Activated T-helper 1 cell treated with anti-CD3 and anti-CD28 coated beads, Interleukin-12 subunit alpha, Interleukin-12 subunit beta, Interleukin-2, Interleukin-4 antibody, amounts not matched to agents 30 ng/mL and 10 ng/mL and 1 ng/mL, durations not matched to agents 14 hours and 24 hours and 36 hours (primary cell): ENCODE results near the gene THSD7A. TPM values are rescaled to one million over a fixed set of nuclear protein-coding genes. Genes with fewer than 3 reads are reported as not detected.

Experiments
- DNase-seq: peaks from one replicate; pipeline ENCODE4 v3.0.0; 2021; ENCODE audit warnings: low spot score
- H3K27ac Mint-ChIP-seq: one replicate; pipeline ENCODE4 v1.8.0; 2021; ENCODE audit warnings: mild to moderate bottlenecking, mixed read lengths
- H3K27me3 Mint-ChIP-seq: one replicate; pipeline ENCODE4 v1.8.0; 2022; ENCODE audit warnings: mild to moderate bottlenecking, moderate library complexity, mixed read lengths; ENCODE audit not compliant: insufficient read depth
- H3K36me3 Mint-ChIP-seq: one replicate; pipeline ENCODE4 v1.8.0; 2021; ENCODE audit warnings: low read depth, mixed read lengths
- H3K4me1 Mint-ChIP-seq: one replicate; pipeline ENCODE4 v1.8.0; 2021; ENCODE audit warnings: low read depth, mixed read lengths
- H3K4me3 Mint-ChIP-seq: one replicate; pipeline ENCODE4 v1.8.0; 2021; ENCODE audit warnings: mild to moderate bottlenecking, moderate library complexity, mixed read lengths
- H3K9me3 Mint-ChIP-seq: one replicate; pipeline ENCODE4 v1.8.0; 2021; ENCODE audit warnings: mixed read lengths
- intact Hi-C: fragments of 100-400 bp; cut with micrococcal nuclease; formaldehyde crosslinking; loops from one replicate; pipeline ENCODE4 v1.15.1; 2024
- total RNA-seq: library from RNA; stranded (reverse); gene quantifications from 2 replicates; pipeline ENCODE4 v1.2.3, GENCODE V29; 2022

THSD7A gene
- total RNA-seq, 1 donor from 2014 or later: not detected

GRCh38 chr7:11835260-11835659 lies 3.3 kb upstream of the THSD7A start:
- intact Hi-C loops: loop anchor here (10.0 kb wide), 1 partner anchor 490 kb away; no protein-coding TSS in a partner anchor
- DNase-seq: no peak
- H3K36me3 Mint-ChIP-seq: no peaks in the 10 kb centered on the region
- no peak overlapping the region for H3K27ac Mint-ChIP-seq
- H3K4me3 Mint-ChIP-seq: no peak overlapping the region
- H3K9me3 Mint-ChIP-seq: no peaks in the 10 kb centered on the region
- H3K27me3 Mint-ChIP-seq: peaks cover 20% of the 10 kb centered on the region
- H3K4me1 Mint-ChIP-seq: peaks cover 8% of the 10 kb centered on the region

DNA sequence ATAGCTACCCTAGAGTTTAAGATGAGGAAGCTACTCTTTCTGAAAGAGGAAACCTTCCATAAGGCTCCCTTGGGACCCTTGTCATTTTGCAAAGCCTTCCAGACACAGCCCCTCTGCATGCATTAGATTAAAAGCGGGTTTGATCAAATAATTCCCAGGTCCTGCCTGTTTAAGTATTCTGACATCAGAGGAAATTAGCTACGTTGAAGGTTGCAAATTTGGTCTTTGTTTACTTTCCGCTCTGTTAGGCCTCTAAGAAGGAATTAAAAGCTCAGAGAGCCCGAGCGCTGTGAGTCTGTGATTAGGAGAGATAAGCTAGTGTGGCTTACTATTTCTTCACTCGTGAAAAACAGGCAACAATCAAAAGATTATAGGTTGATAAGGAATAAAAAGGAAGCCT lies 1.4 kb upstream of the THSD7A start:
- H3K36me3 Mint-ChIP-seq: no peaks in the 10 kb centered on the region
- H3K9me3 Mint-ChIP-seq: no peaks in the 10 kb centered on the region
- peaks cover 27% of the 10 kb centered on the region for H3K27me3 Mint-ChIP-seq
- H3K4me1 Mint-ChIP-seq: peaks cover 8% of the 10 kb centered on the region
- intact Hi-C loops: loop anchor here (10.0 kb wide), 1 partner anchor 491 kb away; no protein-coding TSS in a partner anchor
- no peak overlapping the region for H3K27ac Mint-ChIP-seq
- no peak overlapping the region for H3K4me3 Mint-ChIP-seq
- DNase-seq: no peak

DNA sequence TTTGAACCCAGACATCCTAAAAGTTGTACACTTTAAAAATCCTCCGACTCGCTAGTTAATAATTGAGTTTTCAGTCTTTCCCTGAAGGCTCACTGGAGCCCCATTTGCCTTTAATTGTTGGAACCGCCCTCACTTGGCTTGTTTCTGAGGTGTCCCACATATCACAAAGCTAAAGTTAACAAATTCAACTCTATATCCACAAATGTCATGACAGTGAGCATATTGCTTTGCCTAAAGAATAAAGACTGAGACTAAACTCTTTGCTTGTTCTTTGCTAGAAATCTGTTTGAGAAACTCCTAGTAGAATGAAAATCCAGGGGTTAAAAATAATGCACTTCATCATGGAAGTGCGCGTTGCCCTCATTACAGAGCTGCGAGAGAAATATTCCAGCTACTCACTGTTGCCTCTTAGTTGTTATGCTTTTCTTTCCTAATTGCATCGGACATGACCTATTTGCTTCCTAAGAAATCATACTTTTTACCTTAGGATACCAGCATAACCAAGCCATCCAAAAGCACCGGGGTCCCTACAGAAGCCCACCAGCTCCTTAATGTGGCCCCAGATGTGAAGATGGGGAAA lies 752 bp downstream of the THSD7A start:
- Mint-ChIP-seq H3K27me3 (peaks cover 27% of the 10 kb centered on the region), H3K4me3 (no peak overlapping the region), H3K9me3 (no peaks in the 10 kb centered on the region), H3K4me1 (peaks cover 8% of the 10 kb centered on the region), H3K36me3 (no peaks in the 10 kb centered on the region), H3K27ac (no peak overlapping the region)
- intact Hi-C loops: loop anchor here (10.0 kb wide), 1 partner anchor 494 kb away; no protein-coding TSS in a partner anchor
- DNase-seq: no peak

DNA sequence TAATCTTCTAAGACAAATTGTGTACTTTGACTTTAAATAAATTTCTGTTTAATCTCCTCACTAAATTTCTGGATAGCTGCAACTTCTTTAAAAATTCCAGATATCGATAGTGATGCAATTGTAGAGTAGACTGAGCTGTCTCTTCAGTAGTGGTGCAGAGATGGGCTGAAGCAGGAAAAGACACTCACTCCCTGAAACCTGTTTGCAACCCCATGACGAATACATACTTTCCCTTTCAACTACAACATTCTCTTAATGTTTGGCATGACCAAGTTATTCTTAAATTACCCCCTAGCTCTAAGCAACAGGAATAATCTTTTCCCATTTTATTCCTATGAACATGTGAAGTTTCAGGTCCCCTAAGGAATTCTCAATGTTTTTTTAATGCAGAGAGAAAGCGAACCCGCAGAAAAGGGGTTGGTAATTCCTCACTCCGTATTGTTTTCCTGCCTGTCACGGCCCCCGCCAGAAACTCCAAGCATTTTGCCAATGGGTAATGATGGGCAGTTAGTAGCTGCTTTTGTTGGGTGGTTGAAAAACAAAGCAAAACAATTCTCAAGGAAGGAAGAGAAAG lies 1.3 kb downstream of the THSD7A start:
- Mint-ChIP-seq H3K27me3 (peaks cover 27% of the 10 kb centered on the region), H3K9me3 (no peaks in the 10 kb centered on the region), H3K36me3 (no peaks in the 10 kb centered on the region), H3K27ac (no peak overlapping the region), H3K4me1 (peaks cover 8% of the 10 kb centered on the region), H3K4me3 (no peak overlapping the region)
- intact Hi-C loops: loop anchor here (10.0 kb wide), 1 partner anchor 494 kb away; no protein-coding TSS in a partner anchor
- no peak for DNase-seq

DNA sequence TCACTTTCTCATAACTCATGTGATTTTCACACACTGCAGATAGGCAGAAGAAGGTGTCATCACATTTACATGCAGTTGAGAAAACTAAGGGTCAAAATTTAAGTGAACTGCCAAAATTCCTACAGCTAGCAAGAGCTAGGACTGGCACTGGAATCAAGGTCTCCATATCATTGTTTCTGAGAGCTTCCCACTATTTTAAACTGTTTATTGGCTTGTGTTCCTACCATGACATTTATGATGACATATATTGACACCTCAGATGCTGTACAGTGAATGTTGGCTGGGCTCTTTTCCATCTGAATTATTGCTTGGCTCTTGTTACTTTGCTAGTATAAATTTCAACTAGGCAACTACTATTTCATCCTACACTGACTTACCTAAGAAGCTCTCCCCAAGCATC lies 2.0 kb downstream of the THSD7A start:
- H3K27ac Mint-ChIP-seq: no peak overlapping the region
- peaks cover 27% of the 10 kb centered on the region for H3K27me3 Mint-ChIP-seq
- peaks cover 8% of the 10 kb centered on the region for H3K4me1 Mint-ChIP-seq
- H3K9me3 Mint-ChIP-seq: no peaks in the 10 kb centered on the region
- H3K4me3 Mint-ChIP-seq: no peak overlapping the region
- no peaks in the 10 kb centered on the region for H3K36me3 Mint-ChIP-seq
- intact Hi-C loops: loop anchor here (10.0 kb wide), 1 partner anchor 495 kb away; no protein-coding TSS in a partner anchor
- DNase-seq: no peak

GRCh38 chr7:11819947-11820346 lies 12.1 kb downstream of the THSD7A start:
- Mint-ChIP-seq H3K4me1 (no peaks in the 10 kb centered on the region), H3K9me3 (no peaks in the 10 kb centered on the region), H3K27ac (no peak overlapping the region), H3K27me3 (no peaks in the 10 kb centered on the region), H3K4me3 (no peak overlapping the region), H3K36me3 (no peaks in the 10 kb centered on the region)
- no peak for DNase-seq
- intact Hi-C loops: no loop called here

- H3K27me3 Mint-ChIP-seq: no peaks in the 10 kb centered on the region
- intact Hi-C loops: no loop called here
- no peaks in the 10 kb centered on the region for H3K4me1 Mint-ChIP-seq
- no peaks in the 10 kb centered on the region for H3K36me3 Mint-ChIP-seq
- no peak for DNase-seq
- no peaks in the 10 kb centered on the region for H3K9me3 Mint-ChIP-seq
- no peak overlapping the region for H3K27ac Mint-ChIP-seq
- H3K4me3 Mint-ChIP-seq: no peak overlapping the region
Measured at GRCh38 chr7:11819271-11819670, 12.7 kb downstream of the THSD7A start.

DNA sequence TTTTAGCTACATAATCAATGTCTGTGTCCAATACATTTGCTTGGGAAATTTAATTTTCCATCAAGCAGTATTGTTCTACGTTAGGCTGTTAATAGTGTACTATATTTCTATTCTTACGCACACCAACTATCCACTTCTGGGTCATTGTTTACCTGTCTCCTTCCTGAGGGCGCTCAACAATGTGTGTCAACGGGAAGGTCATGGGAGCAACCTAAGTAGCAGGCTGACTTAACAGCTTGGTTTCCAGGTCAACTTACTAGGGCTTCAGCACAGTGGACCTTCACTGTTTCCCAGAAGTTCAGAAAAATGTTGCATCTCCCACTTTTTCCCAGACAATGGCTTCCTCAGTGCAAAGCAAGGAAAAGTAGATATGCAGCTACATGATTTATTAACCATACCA lies 13.7 kb downstream of the THSD7A start:
- Mint-ChIP-seq H3K27ac (no peak overlapping the region), H3K4me3 (no peak overlapping the region)

GRCh38 chr7:11817111-11817740 lies 14.8 kb downstream of the THSD7A start:
- Mint-ChIP-seq H3K4me3 (no peak overlapping the region), H3K27me3 (no peaks in the 10 kb centered on the region), H3K27ac (no peak overlapping the region), H3K9me3 (no peaks in the 10 kb centered on the region), H3K36me3 (no peaks in the 10 kb centered on the region), H3K4me1 (no peaks in the 10 kb centered on the region)
- DNase-seq: no peak
- intact Hi-C loops: no loop called here

More for the DNA sequence above, 13.7 kb downstream of the THSD7A start:
- no peak for DNase-seq
- no peaks in the 10 kb centered on the region for H3K9me3 Mint-ChIP-seq
- intact Hi-C loops: no loop called here
- H3K27me3 Mint-ChIP-seq: no peaks in the 10 kb centered on the region
- no peaks in the 10 kb centered on the region for H3K4me1 Mint-ChIP-seq
- no peaks in the 10 kb centered on the region for H3K36me3 Mint-ChIP-seq

DNA sequence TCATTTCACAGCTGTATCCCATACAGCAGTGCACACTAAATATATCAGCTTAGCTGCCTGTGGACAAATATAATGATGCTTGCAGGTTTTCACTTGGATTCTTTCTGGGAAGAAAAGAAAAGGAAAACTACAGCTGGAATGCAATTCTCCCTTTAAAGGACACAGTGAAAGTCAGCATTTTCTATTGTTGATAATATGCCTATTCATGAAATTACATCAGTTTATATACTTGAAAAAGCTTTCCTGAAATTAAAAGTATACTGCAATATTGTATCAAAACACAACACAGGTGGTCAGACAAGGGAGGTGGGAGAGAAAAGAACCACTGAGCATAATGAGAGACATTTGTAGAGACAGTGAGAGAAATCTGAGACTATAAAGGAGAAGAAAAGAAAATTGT lies 20.3 kb downstream of the THSD7A start:
- H3K27ac Mint-ChIP-seq: no peak overlapping the region
- H3K9me3 Mint-ChIP-seq: no peaks in the 10 kb centered on the region
- H3K27me3 Mint-ChIP-seq: no peaks in the 10 kb centered on the region
- no peaks in the 10 kb centered on the region for H3K4me1 Mint-ChIP-seq
- DNase-seq: no peak
- H3K4me3 Mint-ChIP-seq: no peak overlapping the region
- intact Hi-C loops: no loop called here
- no peaks in the 10 kb centered on the region for H3K36me3 Mint-ChIP-seq

GRCh38 chr7:11810043-11810625 lies 21.9 kb downstream of the THSD7A start:
- H3K4me3 Mint-ChIP-seq: no peak overlapping the region
- DNase-seq: no peak
- H3K9me3 Mint-ChIP-seq: no peaks in the 10 kb centered on the region
- intact Hi-C loops: no loop called here
- no peak overlapping the region for H3K27ac Mint-ChIP-seq
- no peaks in the 10 kb centered on the region for H3K4me1 Mint-ChIP-seq
- H3K27me3 Mint-ChIP-seq: no peaks in the 10 kb centered on the region
- no peaks in the 10 kb centered on the region for H3K36me3 Mint-ChIP-seq

GRCh38 chr7:11807000-11807399 lies 25.0 kb downstream of the THSD7A start:
- no peak for DNase-seq
- no peaks in the 10 kb centered on the region for H3K4me1 Mint-ChIP-seq

DNA sequence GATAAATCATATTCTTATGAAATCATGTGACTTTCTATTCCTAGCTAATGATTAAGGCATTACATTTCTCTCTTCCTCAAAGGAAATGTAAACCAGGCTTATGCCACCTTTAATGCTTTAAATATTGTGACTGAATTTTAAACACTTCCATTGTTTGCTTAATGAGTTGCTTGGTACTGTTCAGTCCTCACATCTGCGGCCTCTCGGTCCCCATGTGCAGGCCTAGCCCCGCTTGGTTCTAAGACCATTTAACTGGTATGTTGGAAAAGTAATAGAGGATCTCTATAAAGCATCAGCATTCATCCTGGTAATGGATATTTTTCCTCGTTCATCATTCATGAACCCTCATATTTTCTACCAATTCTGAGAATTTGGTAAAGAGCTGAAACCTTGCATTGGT lies 27.4 kb downstream of the THSD7A start:
- Mint-ChIP-seq H3K36me3 (no peaks in the 10 kb centered on the region), H3K4me3 (no peak overlapping the region), H3K9me3 (no peaks in the 10 kb centered on the region), H3K27ac (no peak overlapping the region), H3K27me3 (no peaks in the 10 kb centered on the region), H3K4me1 (no peaks in the 10 kb centered on the region)
- intact Hi-C loops: no loop called here
- DNase-seq: no peak

More at GRCh38 chr7:11807000-11807399, 25.0 kb downstream of the THSD7A start:
- H3K27ac Mint-ChIP-seq: no peak overlapping the region
- intact Hi-C loops: no loop called here
- no peaks in the 10 kb centered on the region for H3K27me3 Mint-ChIP-seq
- H3K9me3 Mint-ChIP-seq: no peaks in the 10 kb centered on the region
- H3K36me3 Mint-ChIP-seq: no peaks in the 10 kb centered on the region
- H3K4me3 Mint-ChIP-seq: no peak overlapping the region
